Stimulated activated naive CD8-positive, alpha-beta T cell treated with anti-CD3 and anti-CD28 coated beads, Interleukin-15, Interleukin-2, amounts not matched to agents 100 U/mL and 50 U/mL, for 24 hours (primary cell): ENCODE data around the gene ALDH3B2.
"Not testable (repeated sequence)": the region's sequence is repeated elsewhere in the genome, so short reads cannot be mapped to it uniquely, and the experiment has no call there.

Source experiments
- ATAC-seq: fragments of 150-1000 bp; cut with Tn5 transposase; one replicate; pipeline ENCODE4 v1.10.0; 2021
- DNase-seq: peaks from one replicate; pipeline ENCODE4 v3.0.0; 2021

ALDH3B2 gene, protein sequence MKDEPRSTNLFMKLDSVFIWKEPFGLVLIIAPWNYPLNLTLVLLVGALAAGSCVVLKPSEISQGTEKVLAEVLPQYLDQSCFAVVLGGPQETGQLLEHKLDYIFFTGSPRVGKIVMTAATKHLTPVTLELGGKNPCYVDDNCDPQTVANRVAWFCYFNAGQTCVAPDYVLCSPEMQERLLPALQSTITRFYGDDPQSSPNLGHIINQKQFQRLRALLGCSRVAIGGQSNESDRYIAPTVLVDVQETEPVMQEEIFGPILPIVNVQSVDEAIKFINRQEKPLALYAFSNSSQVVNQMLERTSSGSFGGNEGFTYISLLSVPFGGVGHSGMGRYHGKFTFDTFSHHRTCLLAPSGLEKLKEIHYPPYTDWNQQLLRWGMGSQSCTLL

DNA sequence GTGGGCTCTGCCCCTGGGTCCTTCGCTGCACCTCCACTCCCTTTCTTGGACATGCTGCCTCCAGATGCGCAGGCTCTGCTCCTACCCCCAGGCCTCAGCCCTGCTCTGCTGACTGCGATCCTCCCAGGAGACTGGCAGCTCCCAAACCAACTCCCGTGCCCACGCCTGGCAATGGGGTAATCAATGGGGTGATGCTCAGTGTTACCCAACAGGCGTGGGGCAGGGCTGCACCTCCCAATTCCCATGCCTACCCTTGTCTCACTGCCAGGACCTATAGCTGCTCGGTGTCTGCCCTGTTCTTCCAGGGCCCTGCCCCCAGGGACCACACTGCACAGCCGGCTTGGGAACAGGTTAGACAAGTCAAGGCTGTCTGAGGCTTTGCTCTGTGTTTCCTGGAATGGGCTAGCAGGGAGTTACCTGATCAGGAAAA lies at the start of gene ALDH3B2:
Gene ALDH3B2, minus strand, starts transcription at position 182 of the 430 bp plus-strand sequence. CDS start 7,688 bp downstream, outside the sequence.
- DNase-seq, result no peak

DNA sequence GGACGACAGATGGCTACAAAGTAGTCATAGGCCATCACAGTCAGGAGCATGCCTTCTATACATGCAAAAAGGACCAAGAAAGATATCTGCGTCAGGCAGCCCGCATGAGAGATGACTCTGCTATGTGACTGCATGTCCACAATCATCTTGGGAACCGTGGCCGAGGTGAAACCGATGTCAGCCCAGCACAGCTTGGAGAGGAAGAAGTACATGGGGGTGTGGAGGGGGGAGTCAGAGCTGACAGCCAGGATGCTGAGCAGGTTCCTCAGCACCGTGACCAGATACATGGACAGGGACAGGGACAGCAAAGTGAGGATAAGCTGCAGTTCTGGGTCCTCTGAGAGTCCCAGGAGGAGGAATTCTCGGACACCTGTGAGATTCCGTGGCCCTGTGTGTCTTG lies 48.6 kb upstream of the ALDH3B2 start:
- not testable (repeated sequence) for DNase-seq, ATAC-seq

More for the DNA sequence above, at the start of gene ALDH3B2:
- ATAC-seq, result no peak

DNA sequence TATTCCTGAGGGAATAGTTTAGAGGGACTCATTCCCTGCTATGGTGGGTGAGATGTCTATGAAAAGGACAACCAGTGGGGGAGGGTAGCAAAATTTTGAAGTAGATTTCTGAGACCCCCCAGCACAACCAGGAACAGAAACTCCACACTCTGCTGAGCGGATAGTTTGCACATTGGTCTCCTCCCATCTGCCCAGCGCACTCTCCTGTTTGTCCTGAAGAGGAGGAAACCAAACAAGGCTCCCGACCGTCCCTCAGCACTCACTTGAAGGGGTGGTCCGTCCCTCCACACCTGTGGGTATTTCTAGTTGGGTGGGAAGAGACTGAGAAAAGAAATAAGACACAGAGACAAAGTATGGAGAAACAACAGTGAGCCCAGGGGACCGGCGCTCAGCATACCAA lies 41.8 kb upstream of the ALDH3B2 start:
- DNase-seq, result not testable (repeated sequence)

DNA sequence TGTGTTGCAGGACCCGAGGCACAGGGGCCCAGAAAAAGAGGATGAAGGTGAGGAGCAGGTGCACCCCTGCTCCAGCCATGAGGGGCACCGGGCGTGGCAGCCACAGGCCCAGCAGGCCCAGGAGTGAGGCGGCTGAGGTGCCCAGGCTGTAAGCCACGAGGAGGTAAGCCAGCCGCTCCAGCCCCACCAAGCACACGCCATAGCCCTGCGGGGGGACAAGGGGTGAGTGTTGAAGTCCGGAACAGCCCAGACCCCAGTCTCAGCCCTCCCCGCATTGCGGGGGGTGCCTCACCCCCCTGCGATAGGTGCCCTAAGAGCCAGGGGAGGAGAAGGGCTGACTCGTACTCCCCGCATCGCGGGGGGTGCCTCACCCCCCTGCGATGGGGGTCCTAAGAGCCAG lies 41.4 kb upstream of the ALDH3B2 start:
- not testable (repeated sequence) for DNase-seq, ATAC-seq

More for the DNA sequence above, 41.8 kb upstream of the ALDH3B2 start:
- not testable (repeated sequence) for ATAC-seq

DNA sequence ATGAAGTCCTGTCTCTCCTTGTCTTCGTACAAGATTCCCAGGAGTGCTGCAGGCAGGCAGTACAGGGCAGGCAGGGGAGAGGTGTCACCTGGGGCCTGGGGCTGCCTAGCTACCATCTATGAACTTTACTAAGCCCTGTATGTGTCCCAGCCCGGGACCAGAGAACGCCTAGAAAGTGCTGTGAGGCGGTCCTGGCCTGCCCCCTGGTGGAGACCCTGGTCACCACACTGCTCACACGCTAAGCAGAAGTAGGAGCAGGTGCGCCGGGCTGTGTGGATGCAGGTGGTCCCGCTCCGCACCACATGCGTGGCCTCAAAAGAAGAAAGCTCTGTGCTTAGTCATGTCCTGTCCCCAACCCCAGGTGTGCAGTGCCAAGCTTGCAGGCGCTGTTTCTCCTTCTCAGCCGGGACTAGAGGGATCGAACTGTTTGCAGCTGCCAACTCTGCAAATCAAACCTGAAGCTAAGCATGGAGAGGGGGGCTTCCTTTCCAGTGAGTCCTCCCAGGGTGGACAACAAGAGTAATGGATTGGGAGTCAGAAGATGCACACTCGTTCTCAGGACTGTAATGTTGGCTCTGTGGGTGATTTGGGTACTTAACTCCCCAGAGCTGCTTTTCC lies 39.6 kb upstream of the ALDH3B2 start:
- ATAC-seq, result not testable (repeated sequence)
- peak; percentile 57 for DNase-seq

DNA sequence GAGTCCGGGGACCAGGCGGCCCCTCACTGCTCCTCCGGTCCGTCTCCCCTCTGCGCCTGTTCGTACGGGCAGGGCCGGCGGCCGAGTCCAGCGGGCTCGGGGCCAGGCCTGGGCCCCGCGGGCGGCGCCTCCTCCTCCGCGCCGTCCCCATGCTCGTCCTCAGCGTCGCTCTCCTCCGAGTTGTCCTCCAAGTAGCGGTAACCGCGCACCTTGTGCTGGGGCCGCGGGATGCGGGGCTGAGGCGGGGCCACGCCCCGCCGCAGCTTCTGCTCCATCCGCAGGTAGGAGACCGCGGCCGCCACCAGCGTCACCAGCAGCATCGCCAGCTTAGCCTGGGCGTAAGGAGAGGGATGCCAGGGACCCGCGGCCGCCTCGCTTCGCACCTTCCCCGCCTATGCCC lies 37.3 kb upstream of the ALDH3B2 start:
- not testable (repeated sequence) for DNase-seq, ATAC-seq

DNA sequence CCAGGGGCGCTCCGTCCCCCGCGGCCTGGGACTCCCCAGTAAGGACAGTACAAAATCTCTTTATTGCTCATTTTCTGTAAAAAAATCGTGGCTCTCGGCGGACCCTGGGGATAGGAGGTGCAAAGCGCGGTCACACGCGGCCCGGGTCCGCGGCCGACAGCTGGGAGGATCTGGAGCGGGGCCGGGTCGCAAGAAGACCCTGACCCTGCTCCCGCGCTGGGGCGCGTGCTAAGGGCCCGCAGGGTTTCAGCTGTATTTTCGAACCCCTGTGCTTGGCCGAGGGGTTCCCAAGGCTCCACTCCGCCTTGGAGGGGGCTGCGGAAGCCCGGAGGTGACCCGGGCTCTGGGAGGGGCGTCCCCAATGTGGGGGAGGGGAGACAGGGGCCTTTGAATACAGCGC lies 36.8 kb upstream of the ALDH3B2 start:
- DNase-seq, ATAC-seq: not testable (repeated sequence)

DNA sequence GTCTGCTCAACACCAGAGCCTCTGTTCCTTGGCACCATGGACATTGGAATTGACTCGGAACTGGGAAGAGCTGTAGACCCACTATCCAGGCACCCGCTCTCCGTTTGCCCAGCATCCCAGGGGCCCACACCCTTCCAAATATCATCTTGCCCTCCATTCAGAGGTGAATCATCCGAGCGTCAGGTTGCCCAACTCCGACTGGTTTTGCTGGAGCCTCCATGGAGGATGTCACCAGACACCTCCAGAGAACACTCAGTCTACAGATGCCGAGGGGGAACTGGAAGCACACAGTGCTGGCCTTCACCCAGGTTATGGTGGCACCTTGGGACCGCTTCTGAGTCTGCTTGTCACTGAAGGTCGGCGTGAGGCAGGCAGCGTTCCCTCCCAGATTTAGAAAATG lies 35.4 kb upstream of the ALDH3B2 start:
- ATAC-seq, DNase-seq: not testable (repeated sequence)

DNA sequence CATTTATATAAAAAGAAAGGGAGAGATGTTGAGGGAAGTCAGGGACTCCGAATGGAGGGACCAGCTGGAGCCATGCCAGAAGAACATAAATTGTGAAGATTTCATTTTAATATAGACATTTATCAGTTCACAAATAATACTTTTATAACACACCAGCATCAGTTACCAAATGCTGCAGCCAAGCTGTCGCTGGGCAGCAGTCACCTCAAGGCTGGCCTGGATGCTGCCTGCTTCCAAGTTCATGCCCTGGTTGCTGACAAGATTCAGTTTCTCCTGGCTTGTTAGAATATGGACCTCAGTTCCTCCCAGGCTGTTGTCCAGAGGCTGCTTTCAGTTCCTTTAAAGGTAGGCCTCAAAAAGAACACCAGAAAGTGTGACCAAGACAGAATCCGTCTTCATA lies 30.8 kb upstream of the ALDH3B2 start:
- ATAC-seq (no peak), DNase-seq (no peak)

DNA sequence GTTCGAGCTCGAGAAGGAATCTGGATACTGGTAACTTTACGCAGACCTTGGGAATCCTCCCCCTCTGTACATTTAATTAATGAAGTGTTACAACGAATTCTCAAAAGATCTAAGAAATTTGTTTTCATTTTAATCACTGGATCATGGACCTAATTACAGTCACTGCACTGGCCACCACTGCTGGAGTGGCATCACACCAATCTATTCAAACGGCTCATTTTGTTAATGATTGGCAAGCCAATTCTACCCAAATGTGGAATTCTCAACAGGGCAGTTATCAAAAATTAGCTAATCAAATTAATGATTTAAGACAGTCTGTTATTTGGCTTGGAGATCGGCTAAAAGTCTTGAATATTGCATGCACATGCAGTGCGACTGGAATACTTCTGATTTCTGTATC lies 30.1 kb upstream of the ALDH3B2 start:
- DNase-seq (no peak), ATAC-seq (no peak)

DNA sequence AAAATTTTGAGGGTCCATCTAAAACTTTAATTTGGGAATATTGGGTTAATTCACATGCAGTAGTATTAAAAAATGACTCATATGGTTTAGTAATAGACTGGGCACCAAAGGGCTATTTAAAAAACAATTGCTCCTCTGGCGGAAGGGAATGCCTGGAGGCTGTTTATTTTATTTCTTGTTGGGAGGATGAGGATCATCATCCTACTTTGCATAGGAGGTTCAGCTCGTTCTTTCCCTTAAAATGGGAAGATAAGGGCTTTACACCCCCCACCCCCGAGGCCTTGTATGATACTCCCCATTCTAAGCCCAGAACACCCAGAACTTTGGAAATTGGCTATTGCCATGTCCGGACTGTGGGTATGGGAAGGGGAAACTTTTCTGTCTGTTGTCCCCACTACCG lies 29.3 kb upstream of the ALDH3B2 start:
- not testable (repeated sequence) for ATAC-seq, DNase-seq

DNA sequence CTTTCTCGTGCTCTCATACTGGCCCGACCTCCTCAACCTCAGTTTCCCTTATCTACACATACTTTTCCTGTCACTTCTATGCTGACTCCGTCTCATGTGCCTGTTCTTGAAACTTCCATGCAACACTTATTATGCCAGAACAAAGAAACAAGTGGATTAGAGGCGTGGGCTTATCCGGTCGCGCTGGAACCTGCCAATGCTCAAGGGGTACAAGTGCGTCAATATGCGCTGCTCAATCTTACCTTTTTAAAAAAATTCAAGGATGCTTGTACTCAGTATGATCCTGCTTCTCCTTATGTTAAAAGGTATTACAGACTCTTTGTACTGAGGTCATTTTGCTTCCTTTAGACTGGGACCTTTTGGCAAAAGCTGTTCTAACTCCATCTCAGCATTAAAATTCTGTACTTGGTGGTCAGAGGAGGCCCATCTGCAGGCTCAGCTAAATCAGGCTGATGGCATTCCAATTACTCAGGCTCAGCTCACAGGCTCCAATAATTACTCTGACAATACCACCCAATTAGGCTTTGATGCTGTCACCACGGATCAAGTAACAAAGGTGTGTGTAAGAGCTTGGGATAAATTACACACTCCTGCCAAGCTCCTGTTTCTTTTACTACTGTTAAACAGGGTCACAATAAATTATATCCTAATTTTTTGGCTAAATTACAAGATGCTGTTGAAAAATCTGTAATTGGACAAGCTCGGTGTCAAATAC lies 26.3 kb upstream of the ALDH3B2 start:
- DNase-seq, result no peak
- no peak for ATAC-seq

DNA sequence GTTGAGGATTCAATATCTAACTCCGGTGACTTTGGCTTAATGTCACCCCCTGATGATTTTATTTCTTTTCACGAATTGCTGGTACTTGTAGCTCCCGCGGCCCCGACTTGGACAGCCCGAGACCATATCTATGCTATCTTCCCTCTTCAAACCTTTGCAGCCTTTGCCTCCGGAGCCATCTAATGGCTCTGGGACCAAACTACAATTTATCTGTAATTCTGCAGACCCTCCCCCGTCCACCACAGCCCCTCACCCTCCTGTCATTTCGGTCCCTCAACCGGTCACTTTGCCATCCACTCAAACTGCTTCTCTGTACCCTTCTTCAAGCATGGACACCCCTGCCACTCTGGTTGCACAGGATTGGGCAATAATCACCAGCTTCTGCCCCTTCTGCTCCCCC lies 25.7 kb upstream of the ALDH3B2 start:
- ATAC-seq (no peak), DNase-seq (no peak)

DNA sequence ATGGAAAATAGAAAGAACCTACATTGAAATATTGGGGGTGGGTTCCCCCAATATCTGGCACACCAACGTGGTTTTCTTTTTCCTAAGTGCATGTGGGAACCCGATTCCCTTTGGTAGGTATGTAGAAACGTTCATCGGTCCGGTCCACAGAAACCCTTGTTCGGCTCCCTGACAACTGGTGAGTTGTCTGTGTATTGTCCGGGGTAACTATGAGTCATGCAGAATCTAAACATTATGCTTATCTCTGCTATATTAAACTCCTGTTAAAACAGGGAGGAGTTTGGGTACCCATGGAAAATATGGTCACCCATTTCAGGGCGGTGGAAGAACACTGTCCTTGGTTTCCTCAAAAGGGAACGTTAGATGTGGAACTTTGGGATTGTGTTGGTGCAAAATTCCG lies 25.1 kb upstream of the ALDH3B2 start:
- ATAC-seq (no peak), DNase-seq (no peak)

DNA sequence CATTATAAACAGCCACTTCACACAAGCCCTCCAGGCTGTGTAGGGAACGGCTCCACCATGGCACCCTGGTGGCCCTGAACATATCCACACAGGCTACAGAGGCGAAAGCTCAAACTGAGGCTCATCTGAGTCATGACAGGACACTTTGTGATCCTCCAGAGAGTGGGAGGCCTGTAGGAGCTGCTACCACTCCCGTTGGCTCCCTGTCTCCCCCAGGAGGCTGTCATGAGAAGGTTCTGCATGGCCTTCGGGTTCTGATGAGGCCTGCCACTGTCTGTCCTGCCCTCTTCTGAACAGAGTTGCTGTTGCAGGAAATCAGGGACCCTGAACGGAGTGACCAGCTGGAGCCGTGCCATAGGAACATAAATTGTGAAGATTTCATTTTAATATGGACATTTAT lies 23.8 kb upstream of the ALDH3B2 start:
- DNase-seq, result peak; percentile 17
- ATAC-seq, result peak; percentile 82

DNA sequence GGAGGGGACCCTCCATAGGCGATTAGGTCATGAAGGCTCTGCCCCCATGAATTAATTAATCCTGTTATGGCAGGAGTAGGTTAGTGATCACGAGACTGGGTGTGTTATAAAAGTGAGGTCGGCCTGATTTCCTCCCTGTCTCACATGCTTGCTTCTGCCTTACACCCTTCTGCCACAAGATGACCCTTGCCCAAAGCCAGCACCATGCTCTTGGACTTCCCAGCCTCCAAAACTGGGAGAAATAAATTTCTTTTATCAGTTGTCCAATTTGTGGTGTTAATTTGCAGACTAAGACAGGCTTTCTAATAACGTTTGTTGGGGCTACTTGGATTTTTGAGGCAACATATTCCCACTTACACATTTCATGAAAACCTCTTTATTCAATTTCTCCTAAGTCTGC lies 23.4 kb upstream of the ALDH3B2 start:
- no peak for ATAC-seq

DNA sequence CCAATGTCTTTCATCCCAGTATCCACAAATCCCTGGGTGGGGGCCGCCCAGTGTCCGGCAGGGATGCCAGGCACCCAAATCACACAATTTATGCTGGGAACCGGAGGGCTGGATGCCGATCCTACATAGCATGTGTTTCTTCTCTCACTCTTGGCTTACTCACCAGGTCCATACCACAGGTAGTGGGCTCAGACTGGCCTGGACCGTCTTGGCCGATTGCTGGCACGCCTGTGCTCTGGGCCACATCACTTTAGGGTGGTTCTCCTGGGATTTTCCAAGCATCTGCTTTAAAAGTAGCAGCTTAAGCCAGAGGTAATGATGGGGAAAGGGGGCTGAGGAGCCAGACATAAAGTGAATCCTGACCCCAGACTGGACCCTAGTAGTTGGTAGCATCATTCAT lies 22.6 kb upstream of the ALDH3B2 start:
- DNase-seq (no peak), ATAC-seq (no peak)

More for the DNA sequence above, 23.4 kb upstream of the ALDH3B2 start:
- no peak for DNase-seq

DNA sequence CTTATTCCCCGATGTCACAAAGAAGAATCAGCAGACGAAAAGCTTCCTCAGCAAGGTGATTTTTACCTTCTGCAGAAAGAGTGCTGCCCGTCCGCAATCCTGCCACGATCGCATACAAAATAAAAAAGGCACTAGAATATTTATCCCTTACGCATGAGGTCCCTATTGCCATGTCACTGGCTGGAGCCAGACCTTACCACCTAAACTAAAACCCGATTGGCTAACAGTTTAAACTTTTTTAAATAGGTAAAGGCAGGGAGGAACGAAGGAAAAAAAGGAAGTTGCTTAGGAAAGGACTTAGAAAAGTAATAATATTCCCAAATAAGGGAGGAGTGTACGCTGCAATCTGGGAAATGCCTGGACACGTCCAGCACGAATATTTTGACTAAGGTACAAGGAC lies 21.2 kb upstream of the ALDH3B2 start:
- ATAC-seq (no peak), DNase-seq (no peak)

DNA sequence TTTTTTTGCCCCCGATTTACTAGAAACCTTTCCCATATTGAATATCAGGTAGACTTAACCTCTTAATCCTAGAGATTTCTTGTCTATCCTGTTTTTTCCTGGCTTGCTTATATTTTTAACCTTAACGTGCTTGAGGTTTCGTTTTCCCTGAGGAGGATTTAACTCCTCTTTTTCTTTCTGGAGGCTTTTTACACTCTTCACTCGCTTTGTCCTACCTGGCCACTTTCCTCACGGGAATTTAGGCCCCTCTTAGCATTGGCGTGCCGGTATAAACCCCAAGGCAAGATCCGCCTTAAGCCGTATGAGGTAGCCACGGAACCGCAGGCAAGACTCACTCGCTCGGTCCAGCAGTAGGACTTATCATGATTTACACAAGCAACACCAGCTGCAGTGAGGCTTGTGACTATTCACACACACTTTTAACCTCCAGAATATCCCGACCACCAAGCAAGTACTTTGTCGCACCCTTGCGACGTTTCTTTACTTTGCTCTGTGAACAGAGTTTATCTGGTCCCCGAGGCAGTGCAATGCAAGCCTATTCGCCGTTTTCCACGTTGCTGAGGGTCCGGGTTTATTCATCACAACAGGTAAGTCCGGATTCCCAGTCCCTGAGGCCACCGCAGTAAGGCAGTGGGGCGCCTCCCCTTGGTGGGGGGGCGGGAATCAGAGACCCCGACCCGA lies 20.6 kb upstream of the ALDH3B2 start:
- no peak for DNase-seq

DNA sequence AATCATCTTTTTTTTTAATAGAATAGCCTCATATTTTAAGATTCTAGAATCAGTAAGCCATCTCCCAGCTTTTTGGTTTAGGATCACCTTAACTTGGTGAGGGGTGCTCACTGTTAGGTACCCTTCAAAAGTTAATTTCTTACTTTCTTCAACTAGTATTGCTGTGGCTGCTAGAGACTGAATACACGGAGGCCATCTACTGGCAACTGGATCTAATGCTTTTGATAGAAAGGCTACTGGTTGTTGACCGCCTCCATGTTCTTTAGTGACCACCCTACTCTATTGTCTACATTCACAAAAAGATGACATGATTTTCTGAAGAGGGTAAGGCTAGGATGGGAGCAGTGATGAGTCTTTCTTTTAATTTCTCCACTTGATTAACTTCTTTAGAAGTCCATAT lies 16.7 kb upstream of the ALDH3B2 start:
- ATAC-seq, result no peak
- DNase-seq, result no peak

More for the DNA sequence above, 20.6 kb upstream of the ALDH3B2 start:
- ATAC-seq, result no peak

DNA sequence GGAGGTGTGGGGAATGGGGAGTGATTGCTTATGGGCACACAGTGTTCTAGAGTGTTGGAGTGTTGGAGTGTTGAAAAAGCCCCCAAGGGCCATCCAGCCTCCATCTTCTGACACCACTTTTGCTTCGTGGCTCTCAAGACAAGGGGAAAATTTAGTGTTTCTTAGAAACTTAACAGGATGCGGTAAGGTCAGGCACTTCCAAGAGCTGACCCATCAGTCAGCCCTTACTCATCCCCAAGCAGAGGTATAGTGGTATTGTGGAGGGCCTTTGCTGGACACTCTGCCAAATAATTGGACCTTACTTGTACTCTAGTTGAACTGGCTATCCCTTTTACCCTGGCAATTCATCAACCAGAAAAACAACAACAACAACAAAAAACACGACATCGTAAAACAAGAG lies 14.8 kb upstream of the ALDH3B2 start:
- ATAC-seq, result no peak
- no peak for DNase-seq

DNA sequence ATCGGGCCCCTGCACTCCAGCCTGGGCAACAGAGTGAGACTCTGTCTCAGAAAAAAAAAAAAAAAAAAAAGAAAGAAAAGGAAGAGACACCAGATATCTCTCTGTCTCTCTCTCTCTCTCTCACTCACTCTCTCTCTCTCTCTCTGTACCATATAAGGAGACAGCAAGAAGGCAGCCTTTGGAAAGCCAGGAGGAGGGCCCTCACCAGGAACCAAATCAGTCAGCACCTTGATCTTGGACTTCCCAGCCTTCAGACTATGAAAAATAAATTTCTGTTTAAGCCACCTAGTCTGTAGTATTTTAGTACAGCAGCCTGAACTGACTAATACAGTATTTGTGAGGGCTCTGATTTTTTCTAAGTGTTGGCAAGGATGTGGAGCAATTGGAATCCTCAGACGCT lies 13.6 kb upstream of the ALDH3B2 start:
- DNase-seq (no peak), ATAC-seq (no peak)
